ENCODE data around the gene STIM2.

Gene STIM2

GRCh38 chr4:26911254-26911653, 50.6 kb downstream of the STIM2 start:
- Histone ChIP-seq H3K36me3 (ENCODE audit: control insufficient read depth in 1 of 2, insufficient read depth in 2 of 2, low read length in 2 of 2) (peaks cover 0 to 2% of the 10 kb centered on the region in 2 experiments), H3K9me3 (ENCODE audit: insufficient read depth, low read depth, low read length) (no peaks in the 10 kb centered on the region), H3K18ac (ENCODE audit: low read length) (no peak overlapping the region), H3K4ac (ENCODE audit: low read depth, low read length) (no peak overlapping the region), H3K27me3 (ENCODE audit: insufficient read depth, low read length) (no peaks in the 10 kb centered on the region), H2BK5ac (ENCODE audit: low read depth, low read length, poor library complexity) (no peak overlapping the region), H3K14ac (ENCODE audit: low read length) (no peak overlapping the region), H4K8ac (ENCODE audit: low read depth, low read length) (no peak overlapping the region), H3K4me2 (ENCODE audit: low read length) (no peak overlapping the region), H3K79me2 (ENCODE audit: control insufficient read depth, insufficient read depth, low read length, poor library complexity) (no peaks in the 10 kb centered on the region), H3K23ac (ENCODE audit: low read length) (no peak overlapping the region), H3K4me1 (ENCODE audit: control insufficient read depth in 1 of 2, insufficient read depth in 2 of 2, low read length in 2 of 2) (peaks cover 0 to 4% of the 10 kb centered on the region in 2 experiments), H2AFZ (ENCODE audit: insufficient read depth, low read length, poor library complexity) (no peak overlapping the region), H3K79me1 (ENCODE audit: low read length) (no peaks in the 10 kb centered on the region), H3K9ac (ENCODE audit: low read length) (no peak overlapping the region), H3K27ac (ENCODE audit: low read depth, low read length) (no peak overlapping the region), H4K12ac (ENCODE audit: low read depth, low read length) (no peak overlapping the region), H2BK12ac (ENCODE audit: low read length) (no peak overlapping the region), H4K91ac (ENCODE audit: low read depth, low read length) (no peak overlapping the region), H2BK120ac (ENCODE audit: insufficient read depth, low read length, poor library complexity) (no peak overlapping the region), H3K4me3 (ENCODE audit: low read depth, low read length) (no peak overlapping the region), H2AK5ac (ENCODE audit: low read length) (no peak overlapping the region)
- DNase-seq, result no peak

- Histone ChIP-seq H3K4me2 (ENCODE audit: low read length) (no peak overlapping the region), H3K27ac (ENCODE audit: low read depth, low read length) (no peak overlapping the region), H3K4me1 (ENCODE audit: control insufficient read depth in 1 of 2, insufficient read depth in 2 of 2, low read length in 2 of 2) (peaks cover 0 to 4% of the 10 kb centered on the region in 2 experiments), H3K9me3 (ENCODE audit: insufficient read depth, low read depth, low read length) (no peaks in the 10 kb centered on the region), H3K14ac (ENCODE audit: low read length) (no peak overlapping the region), H3K18ac (ENCODE audit: low read length) (no peak overlapping the region), H3K9ac (ENCODE audit: low read length) (no peak overlapping the region), H4K91ac (ENCODE audit: low read depth, low read length) (no peak overlapping the region), H3K23ac (ENCODE audit: low read length) (no peak overlapping the region), H4K8ac (ENCODE audit: low read depth, low read length) (no peak overlapping the region), H2AFZ (ENCODE audit: insufficient read depth, low read length, poor library complexity) (no peak overlapping the region), H3K36me3 (ENCODE audit: control insufficient read depth in 1 of 2, insufficient read depth in 2 of 2, low read length in 2 of 2) (peaks cover 0 to 2% of the 10 kb centered on the region in 2 experiments), H3K79me1 (ENCODE audit: low read length) (no peaks in the 10 kb centered on the region), H2BK5ac (ENCODE audit: low read depth, low read length, poor library complexity) (no peak overlapping the region), H4K12ac (ENCODE audit: low read depth, low read length) (no peak overlapping the region), H2AK5ac (ENCODE audit: low read length) (no peak overlapping the region), H3K4ac (ENCODE audit: low read depth, low read length) (no peak overlapping the region), H3K27me3 (ENCODE audit: insufficient read depth, low read length) (no peaks in the 10 kb centered on the region), H2BK120ac (ENCODE audit: insufficient read depth, low read length, poor library complexity) (no peak overlapping the region), H2BK12ac (ENCODE audit: low read length) (no peak overlapping the region), H3K79me2 (ENCODE audit: control insufficient read depth, insufficient read depth, low read length, poor library complexity) (no peaks in the 10 kb centered on the region), H3K4me3 (ENCODE audit: low read depth, low read length) (no peak overlapping the region)
- DNase-seq, result no peak
- WGBS (ENCODE audit: extremely low coverage, insufficient coverage, insufficient read length), result no CpG with 5 or more reads among the region's 6 CpGs
These were observed 51.4 kb downstream of the STIM2 start for GRCh38 chr4:26912069-26912468.

- no peaks in the 10 kb centered on the region for H3K9me3 ChIP-seq (ENCODE audit: insufficient read depth, low read depth, low read length)
- no peak overlapping the region for H2BK120ac ChIP-seq (ENCODE audit: insufficient read depth, low read length, poor library complexity)
- WGBS (ENCODE audit: extremely low coverage, insufficient coverage, insufficient read length), result no CpG with 5 or more reads among the region's 3 CpGs
- H2AK5ac ChIP-seq (ENCODE audit: low read length), result no peak overlapping the region
- H3K14ac ChIP-seq (ENCODE audit: low read length), result no peak overlapping the region
- no peak overlapping the region for H3K4me2 ChIP-seq (ENCODE audit: low read length)
- H4K91ac ChIP-seq (ENCODE audit: low read depth, low read length), result no peak overlapping the region
- H3K9ac ChIP-seq (ENCODE audit: low read length), result no peak overlapping the region
- H4K12ac ChIP-seq (ENCODE audit: low read depth, low read length), result no peak overlapping the region
- H3K4me1 ChIP-seq (ENCODE audit: control insufficient read depth in 1 of 2, insufficient read depth in 2 of 2, low read length in 2 of 2), result peaks cover 0 to 4% of the 10 kb centered on the region in 2 experiments
- H3K36me3 ChIP-seq (ENCODE audit: control insufficient read depth in 1 of 2, insufficient read depth in 2 of 2, low read length in 2 of 2), result peaks cover 0 to 2% of the 10 kb centered on the region in 2 experiments
- H3K18ac ChIP-seq (ENCODE audit: low read length), result no peak overlapping the region
- H3K79me1 ChIP-seq (ENCODE audit: low read length), result no peaks in the 10 kb centered on the region
- H4K8ac ChIP-seq (ENCODE audit: low read depth, low read length), result no peak overlapping the region
- H3K79me2 ChIP-seq (ENCODE audit: control insufficient read depth, insufficient read depth, low read length, poor library complexity), result no peaks in the 10 kb centered on the region
- no peak overlapping the region for H3K23ac ChIP-seq (ENCODE audit: low read length)
- no peak overlapping the region for H2BK5ac ChIP-seq (ENCODE audit: low read depth, low read length, poor library complexity)
- H3K4ac ChIP-seq (ENCODE audit: low read depth, low read length), result no peak overlapping the region
- H3K27ac ChIP-seq (ENCODE audit: low read depth, low read length), result no peak overlapping the region
- no peak overlapping the region for H3K4me3 ChIP-seq (ENCODE audit: low read depth, low read length)
- DNase-seq, result no peak
- no peaks in the 10 kb centered on the region for H3K27me3 ChIP-seq (ENCODE audit: insufficient read depth, low read length)
- H2BK12ac ChIP-seq (ENCODE audit: low read length), result no peak overlapping the region
- H2AFZ ChIP-seq (ENCODE audit: insufficient read depth, low read length, poor library complexity), result no peak overlapping the region
These were observed 52.2 kb downstream of the STIM2 start for GRCh38 chr4:26912810-26913209.

- no peak overlapping the region for H2BK12ac ChIP-seq (ENCODE audit: low read length)
- H3K18ac ChIP-seq (ENCODE audit: low read length), result no peak overlapping the region
- no peak overlapping the region for H3K23ac ChIP-seq (ENCODE audit: low read length)
- H2AFZ ChIP-seq (ENCODE audit: insufficient read depth, low read length, poor library complexity), result no peak overlapping the region
- no peak overlapping the region for H3K4me2 ChIP-seq (ENCODE audit: low read length)
- H2BK120ac ChIP-seq (ENCODE audit: insufficient read depth, low read length, poor library complexity), result no peak overlapping the region
- no peaks in the 10 kb centered on the region for H3K27me3 ChIP-seq (ENCODE audit: insufficient read depth, low read length)
- no peak overlapping the region for H2BK5ac ChIP-seq (ENCODE audit: low read depth, low read length, poor library complexity)
- no CpG with 5 or more reads among the region's 1 CpG for WGBS (ENCODE audit: extremely low coverage, insufficient coverage, insufficient read length)
- no peak overlapping the region for H3K4ac ChIP-seq (ENCODE audit: low read depth, low read length)
- no peak overlapping the region for H3K27ac ChIP-seq (ENCODE audit: low read depth, low read length)
- no peak overlapping the region for H3K9ac ChIP-seq (ENCODE audit: low read length)
- H3K4me3 ChIP-seq (ENCODE audit: low read depth, low read length), result no peak overlapping the region
- no peaks in the 10 kb centered on the region for H3K36me3 ChIP-seq (ENCODE audit: control insufficient read depth in 1 of 2, insufficient read depth in 2 of 2, low read length in 2 of 2)
- no peaks in the 10 kb centered on the region for H3K79me1 ChIP-seq (ENCODE audit: low read length)
- H4K91ac ChIP-seq (ENCODE audit: low read depth, low read length), result no peak overlapping the region
- H3K14ac ChIP-seq (ENCODE audit: low read length), result no peak overlapping the region
- H4K8ac ChIP-seq (ENCODE audit: low read depth, low read length), result no peak overlapping the region
- no peak overlapping the region for H2AK5ac ChIP-seq (ENCODE audit: low read length)
- H3K79me2 ChIP-seq (ENCODE audit: control insufficient read depth, insufficient read depth, low read length, poor library complexity), result no peaks in the 10 kb centered on the region
- H3K9me3 ChIP-seq (ENCODE audit: insufficient read depth, low read depth, low read length), result no peaks in the 10 kb centered on the region
- no peak overlapping the region for H4K12ac ChIP-seq (ENCODE audit: low read depth, low read length)
- H3K4me1 ChIP-seq (ENCODE audit: control insufficient read depth in 1 of 2, insufficient read depth in 2 of 2, low read length in 2 of 2), result peaks cover 0 to 2% of the 10 kb centered on the region in 2 experiments
- no peak for DNase-seq
These were observed 55.6 kb downstream of the STIM2 start for GRCh38 chr4:26916195-26916594.
